Measurements from ENCODE around the gene SIRT1. TPM values are rescaled to one million over a fixed set of nuclear protein-coding genes. Genes with fewer than 3 reads are reported as not detected.

Gene SIRT1
- total and polyA plus RNA-seq, 10 donors = 10.3 to 33.6 (median 26.3) TPM

GRCh38 chr10:67935223-67935622 is 50.8 kb downstream of the SIRT1 start:
- no peak for TF ChIP-seq POLR2AphosphoS5 (IDR thresholded peaks at IDR 0.05)
- TF ChIP-seq POLR2A (IDR thresholded peaks at IDR 0.05) = no peak
- TF ChIP-seq CTCF (IDR thresholded peaks at IDR 0.05 in 8 of 11, conservative IDR thresholded peaks at IDR 0.05 in 3 of 11) = no peak
- peaks cover 0 to 5% (median 0%) of the 10 kb centered on the region in 6 donors for H3K4me1 ChIP-seq
- intact Hi-C loops (cut with DNase I; ENCODE audit: low total_unique reads) = no loop called here
- no peaks in the 10 kb centered on the region for H3K27me3 ChIP-seq (replicated peaks in 1 of 7)
- WGBS, 5 donors = 91 to 99% (median 97%) methylated on average over 9 of the region's 9 CpGs
- peaks cover 0 to 100% (median 75%) of the 10 kb centered on the region in 6 donors for H3K36me3 ChIP-seq
- no peak for DNase-seq
- H3K4me3 ChIP-seq = no peak overlapping the region
- peak overlapping the region in 1 of 8 donors; percentile 55 for H3K27ac ChIP-seq
- H3K9me3 ChIP-seq = no peaks in the 10 kb centered on the region

GRCh38 chr10:67936416-67936815 is 52.0 kb downstream of the SIRT1 start:
- Histone ChIP-seq H3K36me3 (peaks cover 0 to 95% (median 67%) of the 10 kb centered on the region in 6 donors), H3K27ac (no peak overlapping the region), H3K9me3 (no peaks in the 10 kb centered on the region), H3K4me3 (no peak overlapping the region), H3K27me3 (replicated peaks in 1 of 7) (no peaks in the 10 kb centered on the region), H3K4me1 (peaks cover 0 to 5% (median 0%) of the 10 kb centered on the region in 6 donors)
- no peak for DNase-seq
- 83 to 93% (median 88%) methylated on average over 1 of the region's 1 CpG for WGBS, 5 donors
- TF ChIP-seq POLR2AphosphoS5 (IDR thresholded peaks at IDR 0.05) (no peak), POLR2A (IDR thresholded peaks at IDR 0.05) (no peak), CTCF (IDR thresholded peaks at IDR 0.05 in 8 of 11, conservative IDR thresholded peaks at IDR 0.05 in 3 of 11) (no peak)
- intact Hi-C loops (cut with DNase I; ENCODE audit: low total_unique reads) = no loop called here

GRCh38 chr10:67943917-67944316 is 59.5 kb downstream of the SIRT1 start:
- WGBS, 5 donors = 88 to 100% (median 98%) methylated on average over 1 to 2 of the region's 2 CpGs
- intact Hi-C loops (cut with DNase I; ENCODE audit: low total_unique reads) = no loop called here
- DNase-seq = no peak
- peaks cover 0 to 14% (median 0%) of the 10 kb centered on the region in 8 donors for H3K9me3 ChIP-seq
- no peaks in the 10 kb centered on the region for H3K4me1 ChIP-seq
- peaks cover 3 to 95% (median 51%) of the 10 kb centered on the region in 6 donors for H3K36me3 ChIP-seq
- TF ChIP-seq POLR2AphosphoS5 (IDR thresholded peaks at IDR 0.05) (no peak), POLR2A (IDR thresholded peaks at IDR 0.05) (no peak), CTCF (IDR thresholded peaks at IDR 0.05 in 8 of 11, conservative IDR thresholded peaks at IDR 0.05 in 3 of 11) (no peak)
- no peak overlapping the region for H3K4me3 ChIP-seq
- no peak overlapping the region for H3K27ac ChIP-seq
- H3K27me3 ChIP-seq (replicated peaks in 1 of 7) = no peaks in the 10 kb centered on the region

GRCh38 chr10:67955614-67956013 is 71.2 kb downstream of the SIRT1 start:
- 95 to 98% (median 97%) methylated on average over 6 of the region's 6 CpGs for WGBS, 5 donors
- H3K36me3 ChIP-seq = peaks cover 0 to 68% (median 26%) of the 10 kb centered on the region in 6 donors
- no peak overlapping the region for H3K4me3 ChIP-seq
- no peaks in the 10 kb centered on the region for H3K9me3 ChIP-seq
- intact Hi-C loops (cut with DNase I; ENCODE audit: low total_unique reads) = no loop called here
- no peak overlapping the region for H3K27ac ChIP-seq
- no peak for DNase-seq
- H3K27me3 ChIP-seq (replicated peaks in 1 of 7) = no peaks in the 10 kb centered on the region
- TF ChIP-seq POLR2AphosphoS5 (IDR thresholded peaks at IDR 0.05) = no peak
- no peak for TF ChIP-seq POLR2A (IDR thresholded peaks at IDR 0.05)
- TF ChIP-seq CTCF (IDR thresholded peaks at IDR 0.05 in 8 of 11, conservative IDR thresholded peaks at IDR 0.05 in 3 of 11) = no peak
- H3K4me1 ChIP-seq = no peaks in the 10 kb centered on the region

All from spleen (tissue), 11 donors.